IPS-NIHi7 (cell line): ENCODE results near the gene NEDD4L.

Experiments used
- DNase-seq: peaks from one replicate; pipeline ENCODE4 v3.0.0; 2012; ENCODE audit warnings: mixed read lengths; ENCODE audit errors: extremely low spot score

Gene NEDD4L

DNA sequence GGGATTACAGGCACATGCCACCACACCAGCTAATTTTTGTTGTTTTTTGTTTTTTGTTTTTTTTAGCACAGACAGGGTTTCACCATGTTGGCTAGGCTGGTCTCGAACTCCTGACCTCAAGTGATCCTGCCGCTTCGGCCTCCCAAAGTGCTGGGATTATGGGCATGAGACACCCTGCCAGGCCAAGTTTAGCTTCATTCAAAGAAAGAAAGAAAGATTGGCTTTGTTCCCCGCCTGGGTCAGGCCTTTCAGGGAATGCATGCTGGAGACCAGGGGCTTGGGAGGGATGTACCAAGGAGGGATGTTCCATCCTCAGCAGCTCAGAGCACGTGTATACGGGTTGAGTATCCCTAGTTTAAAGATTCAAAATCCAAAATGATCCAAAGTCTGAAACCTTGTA is 301.8 kb downstream of the NEDD4L start:
- DNase-seq: no peak

DNA sequence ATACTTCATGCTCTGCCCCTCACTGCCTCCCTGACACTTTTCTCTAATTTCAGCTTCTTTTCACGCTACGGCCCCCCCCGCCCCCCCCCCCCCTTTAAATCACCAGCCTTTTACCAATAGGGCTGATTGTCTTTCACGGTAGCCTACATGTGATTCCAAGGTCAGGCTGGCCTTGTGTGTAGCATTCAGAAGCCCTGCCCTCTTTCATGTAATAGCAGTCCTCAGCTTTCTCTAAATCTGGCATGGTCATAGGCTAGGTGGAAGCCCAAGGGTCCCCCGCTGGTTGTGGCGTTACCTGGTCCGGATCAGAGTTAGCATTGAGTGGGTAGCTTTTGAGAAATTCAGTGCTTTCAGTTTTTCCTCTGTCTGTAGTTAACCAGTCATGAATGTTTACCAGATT is 303.1 kb downstream of the NEDD4L start:
- DNase-seq: no peak

DNA sequence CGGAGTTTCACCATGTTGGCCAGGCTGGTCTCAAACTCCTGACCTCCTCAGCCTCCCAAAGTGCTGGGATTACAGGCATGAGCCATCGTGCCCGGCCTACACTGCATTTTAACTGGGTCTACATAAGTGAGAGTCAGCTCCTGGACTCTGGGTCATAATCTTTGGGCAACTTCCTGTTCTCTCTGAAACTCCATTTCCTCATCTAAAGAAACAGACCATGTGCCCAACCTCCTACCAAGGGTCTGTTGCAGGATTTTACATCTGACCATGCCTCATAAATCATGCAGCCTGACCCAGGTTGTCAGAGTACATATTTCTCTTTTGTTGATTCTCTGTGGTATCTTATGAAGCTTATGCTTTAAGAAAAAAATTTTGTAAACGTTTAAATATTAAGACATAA is 304.5 kb downstream of the NEDD4L start:
- DNase-seq: no peak

DNA sequence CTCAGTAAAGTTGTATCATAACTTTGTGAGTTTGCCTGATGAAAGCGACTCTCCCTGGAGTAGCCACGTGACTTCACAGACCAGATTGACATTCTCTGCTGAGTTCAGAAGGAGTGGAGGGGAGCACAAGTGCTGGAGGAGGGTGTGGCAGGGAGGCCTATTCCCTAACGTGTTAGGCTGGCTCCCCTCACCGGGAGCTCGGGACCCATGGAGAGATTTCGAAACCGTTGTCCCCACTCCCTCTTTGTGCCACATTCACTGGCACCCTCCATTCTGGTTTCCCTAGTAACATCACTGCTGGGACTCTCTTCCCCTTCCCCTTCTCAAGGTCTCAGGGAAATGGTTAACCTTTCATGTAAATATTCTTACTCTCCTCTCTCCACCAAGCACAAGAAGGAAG is 304.9 kb downstream of the NEDD4L start:
- DNase-seq: no peak

DNA sequence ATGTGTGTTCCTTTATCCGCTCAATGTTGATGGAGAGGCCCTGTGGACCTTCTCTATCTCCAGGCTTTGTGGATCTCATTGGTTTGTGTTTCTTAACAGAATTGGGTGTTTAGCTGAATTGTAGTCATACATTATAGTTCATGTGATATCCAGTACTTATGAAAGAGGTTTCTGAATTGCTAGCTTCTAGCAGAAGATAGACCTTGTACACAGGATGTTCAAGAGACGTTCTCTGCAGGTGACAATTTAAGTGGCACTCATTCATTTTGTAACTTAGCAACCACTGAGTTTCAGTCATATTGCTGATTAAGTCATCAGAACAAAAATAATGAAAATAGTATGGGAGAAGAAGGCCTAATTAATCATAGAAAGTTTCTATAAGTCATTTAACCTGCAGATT is 305.6 kb downstream of the NEDD4L start:
- DNase-seq: no peak

DNA sequence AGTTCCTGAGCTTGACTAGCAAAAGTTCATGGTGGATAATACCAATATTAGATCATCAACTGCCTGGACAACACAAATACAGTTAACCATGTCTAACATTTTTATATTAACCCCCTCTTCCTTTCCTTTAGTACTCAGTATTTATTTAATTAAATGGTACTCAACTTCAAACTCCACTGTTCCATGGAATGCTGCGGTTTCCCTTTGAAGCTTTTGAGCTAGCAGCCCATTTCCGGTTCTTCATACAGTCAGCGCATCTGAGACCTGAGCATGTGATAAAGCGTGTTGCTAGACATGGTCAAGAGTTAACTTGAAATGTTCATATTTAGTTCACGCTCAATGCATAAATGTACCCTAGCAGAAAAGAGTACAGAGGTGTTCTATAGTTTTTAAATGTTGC is 306.5 kb downstream of the NEDD4L start:
- no peak for DNase-seq

DNA sequence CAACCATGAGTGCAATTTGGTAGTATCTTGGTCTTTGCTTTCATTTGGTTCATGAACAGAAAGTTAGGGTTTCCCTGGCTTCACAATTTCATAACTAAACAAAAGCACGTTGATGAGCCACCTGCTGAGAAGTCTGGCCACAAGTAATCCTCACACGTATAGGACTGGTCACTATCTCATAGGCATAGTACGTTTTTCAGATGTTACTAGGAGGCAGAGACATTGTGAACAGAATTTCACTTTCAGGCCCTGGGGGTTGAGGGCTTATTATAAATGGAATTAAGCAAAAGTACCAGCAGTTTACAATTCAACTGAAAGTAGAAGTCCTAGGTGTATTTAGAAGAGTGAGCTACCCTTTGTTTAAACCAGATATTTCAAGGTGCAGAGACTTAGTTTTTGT is 307.8 kb downstream of the NEDD4L start:
- DNase-seq: no peak

DNA sequence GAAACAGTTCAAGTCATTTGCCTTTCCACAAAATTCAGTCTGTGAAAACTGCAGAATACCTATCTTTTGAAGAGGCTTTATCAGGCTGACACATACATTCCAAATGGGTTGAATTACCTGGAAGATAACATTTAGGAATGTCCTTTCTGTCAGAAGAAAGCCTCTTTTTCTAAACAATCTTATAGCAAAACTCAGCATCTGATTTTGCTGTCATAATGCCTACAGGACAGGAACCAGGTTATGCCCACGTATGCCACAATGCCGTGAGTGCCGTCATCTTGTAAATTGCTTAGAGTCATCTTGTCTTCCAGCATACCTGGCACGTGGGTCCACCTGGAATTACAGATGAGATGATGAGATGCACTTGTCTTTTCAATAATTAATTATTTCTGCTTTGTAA is 309.6 kb downstream of the NEDD4L start:
- no peak for DNase-seq

DNA sequence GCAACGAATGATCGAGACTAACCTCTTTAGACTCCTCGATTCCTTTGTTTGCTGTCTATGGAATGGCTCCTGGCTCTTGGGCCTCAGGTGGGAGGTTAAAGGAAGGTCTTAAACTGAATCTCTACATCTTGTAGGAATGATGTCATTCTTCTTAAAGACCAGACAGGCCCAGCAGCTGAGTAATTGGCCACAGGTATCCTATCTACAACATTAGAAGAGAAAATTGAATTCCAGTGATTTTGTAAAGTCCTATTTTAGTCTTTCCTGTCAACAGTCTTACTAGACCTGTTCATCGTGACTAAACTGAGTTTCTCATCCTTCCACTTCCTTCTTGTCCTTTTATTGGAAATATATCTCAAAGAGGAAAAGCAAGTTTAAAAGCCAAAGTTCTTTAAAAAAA is 310.0 kb downstream of the NEDD4L start:
- DNase-seq: no peak

DNA sequence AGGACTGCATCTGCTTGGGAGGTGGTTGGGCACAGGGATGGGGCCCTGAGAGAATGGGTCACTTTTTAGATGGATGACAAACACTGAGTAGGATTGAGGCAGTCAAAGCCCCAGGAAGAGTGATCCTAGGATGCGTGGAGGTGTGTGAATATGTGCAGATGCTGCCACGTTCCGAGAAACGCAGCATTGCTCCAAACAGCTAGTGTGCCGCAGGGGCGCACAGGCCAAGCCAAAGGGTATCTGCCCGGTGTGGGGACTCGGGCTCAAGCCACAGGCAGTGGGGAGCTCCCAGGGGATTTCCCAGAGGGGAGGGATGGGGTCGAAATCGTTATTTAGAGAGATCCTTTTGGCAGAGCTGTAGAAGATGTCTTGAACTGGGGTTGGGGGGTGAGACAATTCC is 310.8 kb downstream of the NEDD4L start:
- no peak for DNase-seq

DNA sequence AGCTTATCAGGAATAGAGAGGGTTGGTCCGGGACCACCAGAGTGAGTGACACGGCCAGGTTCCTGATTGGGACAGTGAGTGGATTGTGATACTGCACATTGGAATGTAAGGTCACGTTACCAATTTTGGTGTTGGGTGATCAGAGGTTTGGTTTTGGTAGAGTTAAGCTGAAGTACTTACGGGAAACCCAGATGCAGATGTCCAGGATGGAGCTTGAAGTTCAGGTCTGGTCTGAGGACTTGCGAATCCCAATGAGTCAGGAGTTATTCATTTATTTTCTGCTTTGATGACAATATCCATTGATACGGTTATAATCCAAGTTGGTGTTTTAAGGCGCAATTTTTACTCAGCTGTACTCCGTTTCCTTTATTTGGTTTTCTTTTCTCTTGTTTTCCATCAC is 311.2 kb downstream of the NEDD4L start:
- DNase-seq: no peak

DNA sequence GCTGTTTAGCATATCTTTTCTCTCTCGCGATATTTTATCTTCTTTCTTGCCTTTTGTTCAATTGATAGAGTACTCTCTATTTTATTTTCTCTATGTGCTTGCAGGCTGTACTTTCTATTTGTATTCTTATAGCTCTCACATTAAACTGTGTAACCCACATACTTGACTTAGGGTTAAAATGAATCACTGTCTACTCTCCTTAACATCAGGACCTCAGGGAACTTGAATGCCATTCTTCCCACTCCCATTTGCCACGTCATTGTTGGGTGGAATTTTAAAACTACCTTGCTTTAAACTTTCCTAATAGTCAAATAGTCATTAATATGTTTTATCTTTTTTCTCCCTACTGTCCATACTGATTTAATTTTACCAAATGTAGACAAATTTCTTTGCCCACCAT is 315.2 kb downstream of the NEDD4L start:
- no peak for DNase-seq

DNA sequence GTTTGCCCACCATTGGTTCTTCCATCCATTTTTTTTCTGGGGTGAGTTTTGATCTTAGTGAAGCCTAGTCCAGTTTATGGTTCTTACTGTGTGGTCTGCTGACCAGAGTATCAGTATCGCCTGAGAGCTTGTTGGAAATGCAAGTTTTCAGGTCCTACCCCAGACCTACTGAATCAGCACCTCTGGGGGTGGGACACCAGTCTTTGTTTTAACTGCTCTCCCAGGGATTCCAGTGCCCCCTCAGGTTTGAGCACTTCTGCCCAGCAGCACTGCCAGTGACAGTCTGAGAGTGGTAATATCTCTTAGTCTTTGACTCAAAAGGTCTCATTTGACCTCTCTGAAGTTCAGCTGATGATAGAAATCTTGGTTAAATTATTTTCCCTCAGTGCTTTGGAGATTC is 315.6 kb downstream of the NEDD4L start:
- DNase-seq: no peak

DNA sequence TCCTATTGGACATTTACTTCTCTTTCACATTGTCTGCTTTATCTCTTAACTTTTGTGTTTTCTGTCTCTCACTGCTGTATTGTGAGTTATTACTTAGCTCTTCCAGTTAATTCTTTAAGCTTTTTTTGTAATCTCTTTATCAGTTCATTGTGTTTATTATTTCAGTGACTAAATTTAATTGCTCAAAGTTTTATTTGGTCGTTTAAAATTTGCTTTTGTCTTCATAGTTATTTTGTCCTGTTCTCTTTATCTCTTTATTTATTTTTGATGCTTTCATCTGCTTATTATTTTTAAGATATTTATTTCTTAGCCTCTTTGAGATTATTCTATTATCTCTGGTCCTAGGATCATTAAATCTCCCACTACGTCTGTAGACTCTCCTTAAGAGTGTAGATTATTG is 316.3 kb downstream of the NEDD4L start:
- DNase-seq: no peak

DNA sequence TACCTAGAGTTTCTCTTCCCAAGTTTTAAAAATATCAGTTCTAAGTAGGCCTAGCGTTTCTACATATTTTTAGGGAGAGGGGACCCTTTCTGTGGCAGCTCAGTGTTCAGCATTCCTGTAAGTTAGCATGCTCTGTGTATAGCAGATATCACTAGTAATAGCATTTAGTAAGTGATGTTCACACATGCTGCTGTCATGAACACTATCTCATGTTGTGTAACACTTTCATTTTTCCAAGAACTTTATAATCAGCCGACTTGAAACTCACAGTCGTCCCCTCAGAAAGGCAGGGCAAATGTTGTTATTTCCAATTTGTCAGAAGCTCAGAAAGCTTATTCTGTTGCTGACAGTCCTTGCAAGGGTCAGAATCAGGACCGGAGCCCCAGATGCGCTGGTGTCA is 317.2 kb downstream of the NEDD4L start:
- DNase-seq: no peak

DNA sequence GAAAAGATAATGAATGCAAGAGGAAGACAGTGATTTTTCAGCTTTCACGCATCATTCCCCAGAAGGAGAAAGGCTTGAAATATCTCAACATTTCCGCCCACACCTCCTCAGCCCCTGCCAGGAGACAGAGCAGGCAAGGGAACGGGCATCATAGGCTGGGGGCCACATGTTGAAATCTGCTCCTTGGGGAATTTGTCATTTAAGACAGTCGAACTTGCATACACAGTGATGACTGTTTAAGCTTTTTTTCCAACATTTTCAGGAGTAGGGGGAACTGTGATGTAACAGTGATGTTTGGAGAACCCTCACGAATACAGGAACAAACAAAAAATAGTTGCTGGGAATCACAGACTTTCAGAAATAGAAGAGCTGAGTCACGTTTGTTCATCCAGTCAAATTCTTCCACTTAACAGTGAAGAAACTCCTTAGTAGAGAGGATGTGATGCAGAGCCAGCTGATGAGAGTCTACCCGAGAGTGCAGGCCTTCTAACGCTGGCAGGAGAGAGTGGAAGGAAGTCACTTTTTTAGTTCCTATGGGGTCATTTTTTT is 318.1 kb downstream of the NEDD4L start:
- no peak for DNase-seq

DNA sequence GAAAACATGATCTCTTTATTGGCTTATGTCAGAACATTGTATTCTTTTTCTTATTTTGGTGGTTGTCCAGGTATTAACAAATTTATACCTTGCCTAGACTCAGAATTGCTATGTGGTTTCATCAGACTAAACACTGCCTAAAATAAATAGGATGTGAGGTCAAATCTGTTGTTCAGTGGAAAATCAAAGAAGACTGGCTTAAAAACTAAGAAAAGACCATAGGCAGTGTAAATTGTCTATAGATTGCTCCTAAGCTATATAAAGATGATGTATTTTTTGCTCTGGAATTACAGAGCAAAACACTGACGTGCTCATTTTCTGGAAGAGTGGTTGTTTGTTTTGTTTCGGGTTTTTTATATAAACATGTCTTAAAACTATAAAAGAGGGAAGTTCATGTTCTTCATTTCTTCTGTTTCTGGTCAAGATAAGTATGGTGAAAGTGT is 318.8 kb downstream of the NEDD4L start:
- DNase-seq: no peak

DNA sequence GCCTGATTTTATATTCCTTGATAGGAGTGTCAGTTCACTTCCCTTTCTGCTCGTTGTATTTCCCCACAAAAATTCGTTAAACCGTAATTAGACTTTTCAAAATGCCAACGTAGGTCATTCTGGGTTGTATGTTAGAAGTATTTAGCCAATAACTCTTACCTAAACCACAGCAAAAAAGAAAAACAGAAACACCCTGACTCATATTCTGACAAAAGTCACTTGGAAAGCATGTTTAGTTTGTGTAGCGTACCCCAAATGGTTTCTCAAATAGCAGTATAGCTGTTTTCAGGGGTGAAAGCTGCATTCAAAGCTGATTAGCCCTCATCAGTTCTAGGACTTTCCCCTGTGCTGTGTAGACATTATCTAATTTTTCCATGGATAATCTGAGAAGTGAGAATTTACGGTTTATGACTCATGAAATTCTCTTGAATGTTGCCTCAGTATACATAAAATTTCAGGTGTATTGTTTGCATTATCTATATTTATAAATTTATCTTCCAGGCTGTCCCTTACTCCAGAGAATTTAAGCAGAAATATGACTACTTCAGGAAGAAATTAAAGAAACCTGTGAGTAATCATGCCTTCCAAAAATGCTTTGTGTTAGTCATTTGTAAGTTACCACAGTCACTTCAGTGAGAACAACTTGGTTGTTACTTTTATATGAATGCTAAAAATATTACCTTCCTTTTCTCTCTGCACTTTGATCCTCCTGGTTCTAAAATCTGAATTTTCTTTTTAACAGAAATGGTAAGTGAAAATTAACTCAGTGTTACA is 319.9 kb downstream of the NEDD4L start:
- no peak for DNase-seq

DNA sequence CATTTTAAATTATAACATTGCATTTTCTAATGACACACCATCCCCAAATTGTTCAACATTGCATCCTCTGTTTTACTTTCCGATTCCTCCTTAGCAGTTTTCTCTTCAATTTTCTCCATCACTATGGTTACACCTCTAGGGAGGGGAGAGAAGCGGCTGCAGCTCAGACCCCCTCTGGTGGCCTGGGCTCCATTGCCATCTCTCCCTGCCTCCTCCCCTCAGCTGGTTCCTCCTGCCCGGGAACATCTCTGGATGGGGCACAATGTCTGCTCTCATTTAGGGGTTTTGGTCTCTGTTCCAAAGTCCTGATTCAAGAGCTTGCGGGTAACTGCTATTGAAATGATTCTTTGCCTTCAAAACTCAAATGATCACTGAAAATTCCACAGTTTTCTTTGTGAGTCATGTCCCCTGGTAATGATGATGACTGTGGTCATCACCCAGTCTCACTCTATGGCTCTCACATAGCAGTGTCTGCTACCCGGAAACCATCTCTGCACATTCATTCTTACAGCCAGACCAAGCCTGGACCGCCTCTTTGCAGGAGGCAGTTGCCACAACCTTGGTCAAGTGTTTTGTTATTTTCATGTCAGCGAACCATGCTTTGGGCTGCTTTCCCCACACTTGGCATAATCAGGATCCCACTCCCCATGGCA is 321.0 kb downstream of the NEDD4L start:
- DNase-seq: peak; percentile 49

DNA sequence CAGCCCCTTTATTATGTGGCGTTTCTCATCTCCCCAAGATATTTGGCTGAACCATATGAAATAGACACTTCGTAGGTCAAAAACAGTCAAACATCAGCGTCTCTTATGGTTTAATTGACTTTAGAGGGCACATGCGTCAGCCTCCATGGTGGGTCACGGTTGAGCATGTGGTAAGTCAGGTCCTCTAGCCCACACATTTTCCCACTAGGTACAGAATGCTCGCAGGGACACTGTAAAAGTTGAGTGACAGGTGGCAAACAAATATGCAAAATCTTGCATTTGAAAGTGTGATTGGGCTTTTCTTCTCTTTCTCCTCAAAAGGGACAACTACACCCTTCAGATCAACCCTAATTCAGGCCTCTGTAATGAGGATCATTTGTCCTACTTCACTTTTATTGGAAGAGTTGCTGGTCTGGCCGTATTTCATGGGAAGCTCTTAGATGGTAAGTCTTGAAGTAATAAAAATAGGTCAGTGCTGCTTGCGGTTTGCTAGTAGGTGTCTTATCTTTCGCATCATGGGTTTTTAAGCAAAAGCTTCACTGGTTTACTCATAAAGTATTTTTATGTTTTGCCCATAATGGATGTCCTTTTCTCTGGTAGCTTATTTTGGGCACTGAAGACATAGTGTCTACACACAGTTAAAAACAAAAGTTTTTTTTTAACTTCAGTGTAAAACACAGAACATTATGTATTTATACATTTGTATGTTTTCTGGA is 323.6 kb downstream of the NEDD4L start:
- DNase-seq: no peak

DNA sequence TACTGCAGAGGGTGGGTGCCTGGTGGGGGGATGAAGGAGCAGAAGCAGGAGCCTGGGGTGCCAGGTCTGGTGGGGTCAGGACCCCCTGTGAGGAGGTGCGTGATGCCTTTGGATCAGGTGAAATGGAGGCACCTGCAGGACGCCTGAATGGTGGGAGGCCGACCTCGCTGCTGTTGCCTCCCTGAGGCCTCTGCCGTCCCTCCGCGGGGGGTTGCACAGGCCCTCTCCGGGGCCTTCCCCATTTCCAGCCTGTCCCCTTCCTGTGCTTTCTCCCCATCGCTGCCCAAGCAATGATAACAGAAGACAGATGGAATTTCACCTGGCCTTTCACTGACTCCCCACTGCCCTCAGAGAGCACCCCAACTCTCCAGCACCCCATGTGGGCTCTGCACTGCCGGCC is 325.6 kb downstream of the NEDD4L start:
- no peak for DNase-seq

DNA sequence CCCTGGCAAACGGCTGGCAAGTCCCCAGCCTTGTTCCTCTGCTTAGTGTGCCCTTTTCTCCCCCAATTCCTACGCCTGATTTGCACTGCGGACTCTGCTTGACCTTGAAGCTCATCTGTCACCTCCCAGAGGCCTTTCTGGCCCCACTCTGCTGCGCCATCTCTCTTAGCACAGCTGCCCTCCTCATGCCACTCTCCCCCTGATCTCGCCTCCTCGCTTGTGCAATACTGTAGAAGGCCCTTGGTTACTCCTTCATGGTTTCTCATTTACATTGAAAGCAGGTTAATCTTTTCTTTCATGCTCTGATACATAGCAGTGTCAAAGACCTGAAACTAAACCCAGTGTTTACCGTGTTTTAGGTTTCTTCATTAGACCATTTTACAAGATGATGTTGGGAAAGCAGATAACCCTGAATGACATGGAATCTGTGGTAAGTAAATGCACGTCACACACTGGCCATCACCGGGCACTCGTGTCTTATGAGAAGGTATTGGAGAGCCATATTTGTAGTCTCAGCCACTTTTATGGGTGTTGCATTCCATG is 326.1 kb downstream of the NEDD4L start:
- no peak for DNase-seq
